Astrocyte (in vitro differentiated cells and primary cell): ENCODE measurements around the gene EXOSC3.

Source experiments
- CTCF ChIP-seq: IDR thresholded peaks from 2 replicates; pipeline ENCODE4 v1.5.1; 2011; ENCODE audit warnings: low read depth, mild to moderate bottlenecking, inconsistent platforms, low read length, moderate library complexity; ENCODE audit not compliant: insufficient read depth
- EZH2 ChIP-seq: IDR thresholded peaks from 2 replicates; pipeline ENCODE4 v1.6.1; 2012; ENCODE audit warnings: mild to moderate bottlenecking, low read length, inconsistent platforms; ENCODE audit not compliant: insufficient read depth

- no peak for TF ChIP-seq CTCF
- TF ChIP-seq EZH2 = no peak
Observed at GRCh38 chr9:37751186-37751585, 33.7 kb downstream of the EXOSC3 start.
